Fibroblast of lung (primary cell): ENCODE results near the gene MAP3K9.

ENCODE experiments used
- EZH2 ChIP-seq: IDR thresholded peaks from 2 replicates; pipeline ENCODE4 v1.5.1; 2012; ENCODE audit warnings: low read length, control low read depth, mild to moderate bottlenecking; ENCODE audit errors: missing control alignments
- TF ChIP-seq, protein P1 (sequence below), 2 donors: IDR thresholded peaks in 1 of 2; conservative IDR thresholded peaks in 1 of 2; 1 replicate in 1 of 2; 2 replicates in 1 of 2; pipeline ENCODE4 v1.5.1; 2011 to 2012; ENCODE audit warnings: low read length in 2 of 2, control low read depth in 1 of 2, inconsistent platforms in 1 of 2, low read depth in 1 of 2, mild to moderate bottlenecking in 1 of 2

DNA sequence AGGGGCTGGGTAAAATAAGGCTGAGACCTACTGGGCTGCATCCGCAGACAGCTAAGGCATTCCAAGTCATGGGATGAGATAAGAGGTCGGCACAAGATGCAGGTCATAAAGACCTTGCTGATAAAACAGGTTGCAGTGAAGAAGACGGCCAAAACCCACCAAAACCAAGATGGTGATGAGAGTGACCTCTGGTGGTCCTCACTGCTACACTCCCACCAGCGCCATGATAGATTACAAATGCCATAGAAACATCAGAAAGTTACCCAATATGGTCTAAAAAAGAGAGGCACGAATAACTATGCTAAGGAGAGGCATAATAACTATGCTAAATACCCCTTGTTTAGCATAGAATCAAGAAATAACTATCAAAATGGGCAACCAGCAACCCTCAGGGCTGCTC, 46.2 kb upstream of the MAP3K9 start:
- TF ChIP-seq, protein P1, sequence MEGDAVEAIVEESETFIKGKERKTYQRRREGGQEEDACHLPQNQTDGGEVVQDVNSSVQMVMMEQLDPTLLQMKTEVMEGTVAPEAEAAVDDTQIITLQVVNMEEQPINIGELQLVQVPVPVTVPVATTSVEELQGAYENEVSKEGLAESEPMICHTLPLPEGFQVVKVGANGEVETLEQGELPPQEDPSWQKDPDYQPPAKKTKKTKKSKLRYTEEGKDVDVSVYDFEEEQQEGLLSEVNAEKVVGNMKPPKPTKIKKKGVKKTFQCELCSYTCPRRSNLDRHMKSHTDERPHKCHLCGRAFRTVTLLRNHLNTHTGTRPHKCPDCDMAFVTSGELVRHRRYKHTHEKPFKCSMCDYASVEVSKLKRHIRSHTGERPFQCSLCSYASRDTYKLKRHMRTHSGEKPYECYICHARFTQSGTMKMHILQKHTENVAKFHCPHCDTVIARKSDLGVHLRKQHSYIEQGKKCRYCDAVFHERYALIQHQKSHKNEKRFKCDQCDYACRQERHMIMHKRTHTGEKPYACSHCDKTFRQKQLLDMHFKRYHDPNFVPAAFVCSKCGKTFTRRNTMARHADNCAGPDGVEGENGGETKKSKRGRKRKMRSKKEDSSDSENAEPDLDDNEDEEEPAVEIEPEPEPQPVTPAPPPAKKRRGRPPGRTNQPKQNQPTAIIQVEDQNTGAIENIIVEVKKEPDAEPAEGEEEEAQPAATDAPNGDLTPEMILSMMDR (conservative IDR thresholded peaks at IDR 0.05 in 1 of 2, IDR thresholded peaks at IDR 0.05 in 1 of 2; ENCODE audit: low read depth in 1 of 2, low read length in 2 of 2): no peak
- TF ChIP-seq EZH2: no peak
